HG03460 (cell line): ENCODE results near the gene DNPH1.

Source experiments
- ATAC-seq: cut with Tn5 transposase; IDR thresholded peaks from one replicate; pipeline ENCODE4 v1.9.1; 2021; ENCODE audit not compliant: unreplicated experiment

DNPH1 gene

GRCh38 chr6:43184268-43184985, 44.9 kb downstream of the DNPH1 start:
- ATAC-seq = no peak

- no peak for ATAC-seq
Measured at GRCh38 chr6:43183441-43183840, 45.8 kb downstream of the DNPH1 start.

GRCh38 chr6:43181942-43182860, 47.1 kb downstream of the DNPH1 start, which contains the start of gene CUL9:
Gene CUL9 (plus strand): TSS chr6:43182196. CDS start chr6:43184311, 2,115 bp downstream.
- ATAC-seq = peak; percentile 91

- ATAC-seq = no peak
Measured at GRCh38 chr6:43181621-43181941, 47.7 kb downstream of the DNPH1 start.

- no peak for ATAC-seq
Measured at GRCh38 chr6:43180985-43181384, 48.3 kb downstream of the DNPH1 start.

- ATAC-seq = no peak
Measured at GRCh38 chr6:43180058-43180457, 49.2 kb downstream of the DNPH1 start.

- no peak for ATAC-seq
Measured at GRCh38 chr6:43178951-43179830, 50.1 kb downstream of the DNPH1 start.

- no peak for ATAC-seq
Measured at GRCh38 chr6:43178150-43178549, 51.1 kb downstream of the DNPH1 start.

GRCh38 chr6:43176423-43176786, 52.9 kb downstream of the DNPH1 start:
- no peak for ATAC-seq

GRCh38 chr6:43175676-43176422, 53.4 kb downstream of the DNPH1 start:
- no peak for ATAC-seq
